Measurements from ENCODE around the gene DOK1. TPM values are rescaled to one million over a fixed set of nuclear protein-coding genes. Genes with fewer than 3 reads are reported as not detected.

DOK1 gene
- polyA plus RNA-seq, result not detected in 2 replicates

GRCh38 chr2:74553892-74554819 lies at the start of gene DOK1, which contains the start of gene LOXL3:
Gene DOK1 (plus strand): TSS chr2:74554720. CDS start chr2:74554755, 35 bp downstream.
Gene LOXL3 (minus strand): TSS chr2:74553942. CDS start chr2:74552634, 1,308 bp downstream.

GRCh38 chr2:74507145-74507925 lies 47.2 kb upstream of the DOK1 start, which contains the start of gene PCGF1:
Gene PCGF1 (minus strand): TSS chr2:74507695. CDS start chr2:74507668, 27 bp downstream.

GRCh38 chr2:74514368-74515270 lies 39.9 kb upstream of the DOK1 start, which contains the start of gene TLX2:
Gene TLX2 (plus strand): TSS chr2:74514450. CDS start chr2:74514807, 357 bp downstream.

GRCh38 chr2:74525717-74526648 lies 28.5 kb upstream of the DOK1 start, which contains the start of gene DQX1:
Gene DQX1 (minus strand): TSS chr2:74526231. CDS start chr2:74525729, 502 bp downstream.

GRCh38 chr2:74529357-74530238 lies 24.9 kb upstream of the DOK1 start, which contains the start of the genes AUP1 and HTRA2:
Gene AUP1 (minus strand): TSS chr2:74529706. CDS start chr2:74529629, 77 bp downstream.
Gene HTRA2 (plus strand): TSS chr2:74529933. CDS start chr2:74530007, 74 bp downstream.

Other genes with a start within 250 kb of the DOK1 start
- not detected in 2 replicates for gene SLC4A5, start 211.3 kb upstream of the DOK1 start, polyA plus RNA-seq
- gene DCTN1, start 174.4 kb upstream of the DOK1 start, polyA plus RNA-seq, result 275 and 282 TPM in 2 replicates
- gene C2orf81, start 133.1 kb upstream of the DOK1 start, polyA plus RNA-seq, result 0.14 and 0.58 TPM in 2 replicates
- 25.1 and 25.5 TPM in 2 replicates for gene WDR54, start 133.0 kb upstream of the DOK1 start, polyA plus RNA-seq
- not detected in 2 replicates for gene RTKN, start 112.8 kb upstream of the DOK1 start, polyA plus RNA-seq
- 1.1 and 3.0 TPM in 2 replicates for gene INO80B, start 99.6 kb upstream of the DOK1 start, polyA plus RNA-seq
- 7.8 and 10.0 TPM in 2 replicates for gene WBP1, start 96.3 kb upstream of the DOK1 start, polyA plus RNA-seq
- 0.62 and 4.3 TPM in 2 replicates for gene MOGS, start 89.3 kb upstream of the DOK1 start, polyA plus RNA-seq
- 43.3 and 56.2 TPM in 2 replicates for gene MRPL53, start 82.0 kb upstream of the DOK1 start, polyA plus RNA-seq
- gene CCDC142, start 71.7 kb upstream of the DOK1 start, polyA plus RNA-seq, result 0.78 and 1.6 TPM in 2 replicates
- 0.66 and 0.83 TPM in 2 replicates for gene TTC31, start 71.6 kb upstream of the DOK1 start, polyA plus RNA-seq
- not detected in 2 replicates for gene LBX2, start 55.1 kb upstream of the DOK1 start, polyA plus RNA-seq
- 35.8 and 37.1 TPM in 2 replicates for gene PCGF1, start 47.0 kb upstream of the DOK1 start, polyA plus RNA-seq
- gene TLX2, start 40.3 kb upstream of the DOK1 start, polyA plus RNA-seq, result not detected in 2 replicates
- gene DQX1, start 28.5 kb upstream of the DOK1 start, polyA plus RNA-seq, result 2.3 and 4.1 TPM in 2 replicates
- gene AUP1, start 25.0 kb upstream of the DOK1 start, polyA plus RNA-seq, result 48.4 and 52.5 TPM in 2 replicates
- 14.2 and 22.8 TPM in 2 replicates for gene HTRA2, start 24.8 kb upstream of the DOK1 start, polyA plus RNA-seq
- 1.7 TPM in 1 of 2 replicates, not detected in the other for gene LOXL3, start 778 bp upstream of the DOK1 start, polyA plus RNA-seq
- gene M1AP, start 93.6 kb downstream of the DOK1 start, polyA plus RNA-seq, result 0.56 and 8.3 TPM in 2 replicates
- gene SEMA4F, start 99.5 kb downstream of the DOK1 start, polyA plus RNA-seq, result 1.7 and 4.3 TPM in 2 replicates

Data from Purkinje cell (primary cell).